ENCODE measurements around the gene ACTG1.

DNA sequence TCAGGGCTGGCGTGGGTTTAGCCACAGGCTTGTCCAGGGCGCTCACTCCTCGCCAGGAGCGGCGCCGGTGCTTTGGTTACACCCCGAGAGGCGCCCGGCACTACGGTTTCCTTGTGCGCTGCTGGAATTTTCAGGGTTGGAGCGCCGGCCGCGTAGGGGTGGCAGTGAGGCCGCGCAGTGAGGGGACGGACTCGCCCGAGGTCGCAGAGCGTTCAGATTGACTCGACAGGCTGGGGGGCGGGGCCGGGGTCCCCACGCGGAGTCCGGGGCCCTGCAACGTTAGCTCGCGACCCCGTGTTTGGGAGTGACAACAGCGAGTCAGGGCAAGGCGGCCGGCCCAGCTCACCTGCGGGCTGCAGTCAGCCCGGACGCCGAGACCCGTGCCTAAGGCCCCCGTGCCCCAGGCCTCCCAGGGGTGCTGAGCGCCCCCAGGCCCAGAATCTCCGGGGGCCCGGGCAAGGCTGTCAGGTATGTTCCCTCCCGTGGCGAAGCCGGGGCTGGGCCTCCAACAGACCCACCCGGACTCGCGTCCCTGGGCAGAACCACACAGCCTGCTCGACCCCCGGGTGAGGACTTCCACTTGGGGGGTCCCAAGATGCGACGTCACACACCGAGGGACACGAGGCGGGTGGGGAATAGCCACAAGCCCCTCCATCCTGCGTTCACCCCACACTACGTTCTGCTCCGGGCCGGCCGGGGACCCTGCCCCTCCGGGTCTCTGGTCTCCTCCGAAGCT is 1.3 kb upstream of the ACTG1 start:
- no peak for TF ChIP-seq CTCF (IDR thresholded peaks at IDR 0.05)
- peak in 1 of 2 donors; percentile 69 for TF ChIP-seq POLR2A (IDR thresholded peaks at IDR 0.05)

Measured in thyroid gland (tissue), 4 donors.